ENCODE results near the gene KRT13.

Gene KRT13

GRCh38 chr17:41504246-41504977 lies 1.0 kb downstream of the KRT13 start:
- no peak overlapping the region for H3K27ac ChIP-seq (ENCODE audit: low read depth, low read length)

GRCh38 chr17:41503202-41503601 lies 2.2 kb downstream of the KRT13 start:
- Histone ChIP-seq H3K4me1 (ENCODE audit: control insufficient read depth, insufficient read depth, low read length) (peaks cover 19% of the 10 kb centered on the region), H3K27me3 (ENCODE audit: control insufficient read depth, insufficient read depth, low read length) (no peaks in the 10 kb centered on the region), H3K4me3 (ENCODE audit: low read depth, low read length) (no peak overlapping the region), H3K27ac (ENCODE audit: low read depth, low read length) (no peak overlapping the region), H3K36me3 (ENCODE audit: control insufficient read depth, insufficient read depth, low read length) (no peaks in the 10 kb centered on the region), H3K9ac (ENCODE audit: low read depth, low read length) (no peak overlapping the region), H3K9me3 (ENCODE audit: control insufficient read depth, insufficient read depth, low read length) (no peaks in the 10 kb centered on the region)

More at GRCh38 chr17:41504246-41504977, 1.0 kb downstream of the KRT13 start:
- no peak overlapping the region for H3K9ac ChIP-seq (ENCODE audit: low read depth, low read length)
- no peaks in the 10 kb centered on the region for H3K9me3 ChIP-seq (ENCODE audit: control insufficient read depth, insufficient read depth, low read length)
- H3K4me3 ChIP-seq (ENCODE audit: low read depth, low read length): no peak overlapping the region
- H3K36me3 ChIP-seq (ENCODE audit: control insufficient read depth, insufficient read depth, low read length): no peaks in the 10 kb centered on the region
- no peaks in the 10 kb centered on the region for H3K27me3 ChIP-seq (ENCODE audit: control insufficient read depth, insufficient read depth, low read length)
- peaks cover 17% of the 10 kb centered on the region for H3K4me1 ChIP-seq (ENCODE audit: control insufficient read depth, insufficient read depth, low read length)

GRCh38 chr17:41500131-41500911 lies 5.1 kb downstream of the KRT13 start:
- no peak overlapping the region for H3K9ac ChIP-seq (ENCODE audit: low read depth, low read length)
- H3K36me3 ChIP-seq (ENCODE audit: control insufficient read depth, insufficient read depth, low read length): no peaks in the 10 kb centered on the region
- H3K27ac ChIP-seq (ENCODE audit: low read depth, low read length): no peak overlapping the region
- no peaks in the 10 kb centered on the region for H3K9me3 ChIP-seq (ENCODE audit: control insufficient read depth, insufficient read depth, low read length)
- H3K4me1 ChIP-seq (ENCODE audit: control insufficient read depth, insufficient read depth, low read length): peaks cover 22% of the 10 kb centered on the region
- 0 out of 2 replicates have a peak overlapping the region, but pooled peaks have one; percentile 0 for H3K4me3 ChIP-seq (ENCODE audit: low read depth, low read length)
- no peaks in the 10 kb centered on the region for H3K27me3 ChIP-seq (ENCODE audit: control insufficient read depth, insufficient read depth, low read length)

- no peak overlapping the region for H3K4me3 ChIP-seq (ENCODE audit: low read depth, low read length)
- no peaks in the 10 kb centered on the region for H3K9me3 ChIP-seq (ENCODE audit: control insufficient read depth, insufficient read depth, low read length)
- H3K9ac ChIP-seq (ENCODE audit: low read depth, low read length): no peak overlapping the region
- no peaks in the 10 kb centered on the region for H3K36me3 ChIP-seq (ENCODE audit: control insufficient read depth, insufficient read depth, low read length)
- H3K4me1 ChIP-seq (ENCODE audit: control insufficient read depth, insufficient read depth, low read length): peaks cover 22% of the 10 kb centered on the region
- H3K27me3 ChIP-seq (ENCODE audit: control insufficient read depth, insufficient read depth, low read length): no peaks in the 10 kb centered on the region
- H3K27ac ChIP-seq (ENCODE audit: low read depth, low read length): no peak overlapping the region
Measured at GRCh38 chr17:41499714-41500113, 5.7 kb downstream of the KRT13 start.

- Histone ChIP-seq H3K27me3 (ENCODE audit: control insufficient read depth, insufficient read depth, low read length) (no peaks in the 10 kb centered on the region), H3K9me3 (ENCODE audit: control insufficient read depth, insufficient read depth, low read length) (no peaks in the 10 kb centered on the region), H3K4me3 (ENCODE audit: low read depth, low read length) (no peak overlapping the region), H3K9ac (ENCODE audit: low read depth, low read length) (no peak overlapping the region), H3K36me3 (ENCODE audit: control insufficient read depth, insufficient read depth, low read length) (no peaks in the 10 kb centered on the region), H3K4me1 (ENCODE audit: control insufficient read depth, insufficient read depth, low read length) (peaks cover 22% of the 10 kb centered on the region), H3K27ac (ENCODE audit: low read depth, low read length) (no peak overlapping the region)
Measured at GRCh38 chr17:41498276-41498675, 7.1 kb downstream of the KRT13 start.

- H3K27ac ChIP-seq (ENCODE audit: low read depth, low read length): no peak overlapping the region
- H3K9me3 ChIP-seq (ENCODE audit: control insufficient read depth, insufficient read depth, low read length): no peaks in the 10 kb centered on the region
- no peak overlapping the region for H3K4me3 ChIP-seq (ENCODE audit: low read depth, low read length)
- H3K4me1 ChIP-seq (ENCODE audit: control insufficient read depth, insufficient read depth, low read length): peaks cover 22% of the 10 kb centered on the region
- H3K27me3 ChIP-seq (ENCODE audit: control insufficient read depth, insufficient read depth, low read length): no peaks in the 10 kb centered on the region
- H3K36me3 ChIP-seq (ENCODE audit: control insufficient read depth, insufficient read depth, low read length): no peaks in the 10 kb centered on the region
- H3K9ac ChIP-seq (ENCODE audit: low read depth, low read length): no peak overlapping the region
Measured at GRCh38 chr17:41496803-41497484, 8.5 kb downstream of the KRT13 start.

- Histone ChIP-seq H3K27me3 (ENCODE audit: control insufficient read depth, insufficient read depth, low read length) (no peaks in the 10 kb centered on the region), H3K9ac (ENCODE audit: low read depth, low read length) (no peak overlapping the region), H3K36me3 (ENCODE audit: control insufficient read depth, insufficient read depth, low read length) (no peaks in the 10 kb centered on the region), H3K4me1 (ENCODE audit: control insufficient read depth, insufficient read depth, low read length) (0 out of 2 replicates have a peak, but pooled peaks cover 5% of the 10 kb centered on the region), H3K4me3 (ENCODE audit: low read depth, low read length) (no peak overlapping the region), H3K9me3 (ENCODE audit: control insufficient read depth, insufficient read depth, low read length) (no peaks in the 10 kb centered on the region), H3K27ac (ENCODE audit: low read depth, low read length) (no peak overlapping the region)
Measured at GRCh38 chr17:41494524-41494923, 10.9 kb downstream of the KRT13 start.

- H3K4me1 ChIP-seq (ENCODE audit: control insufficient read depth, insufficient read depth, low read length): 0 out of 2 replicates have a peak, but pooled peaks cover 3% of the 10 kb centered on the region
- no peaks in the 10 kb centered on the region for H3K36me3 ChIP-seq (ENCODE audit: control insufficient read depth, insufficient read depth, low read length)
- no peaks in the 10 kb centered on the region for H3K27me3 ChIP-seq (ENCODE audit: control insufficient read depth, insufficient read depth, low read length)
- H3K9me3 ChIP-seq (ENCODE audit: control insufficient read depth, insufficient read depth, low read length): no peaks in the 10 kb centered on the region
- H3K27ac ChIP-seq (ENCODE audit: low read depth, low read length): no peak overlapping the region
- H3K9ac ChIP-seq (ENCODE audit: low read depth, low read length): no peak overlapping the region
- no peak overlapping the region for H3K4me3 ChIP-seq (ENCODE audit: low read depth, low read length)
Measured at GRCh38 chr17:41492771-41493170, 12.6 kb downstream of the KRT13 start.

- no peaks in the 10 kb centered on the region for H3K27me3 ChIP-seq (ENCODE audit: control insufficient read depth, insufficient read depth, low read length)
- no peak overlapping the region for H3K9ac ChIP-seq (ENCODE audit: low read depth, low read length)
- no peaks in the 10 kb centered on the region for H3K9me3 ChIP-seq (ENCODE audit: control insufficient read depth, insufficient read depth, low read length)
- no peaks in the 10 kb centered on the region for H3K36me3 ChIP-seq (ENCODE audit: control insufficient read depth, insufficient read depth, low read length)
- H3K4me1 ChIP-seq (ENCODE audit: control insufficient read depth, insufficient read depth, low read length): 0 out of 2 replicates have a peak, but pooled peaks cover 3% of the 10 kb centered on the region
- H3K27ac ChIP-seq (ENCODE audit: low read depth, low read length): no peak overlapping the region
- H3K4me3 ChIP-seq (ENCODE audit: low read depth, low read length): no peak overlapping the region
Measured at GRCh38 chr17:41492351-41492750, 13.1 kb downstream of the KRT13 start.

GRCh38 chr17:41491476-41491875 lies 13.9 kb downstream of the KRT13 start:
- no peak overlapping the region for H3K9ac ChIP-seq (ENCODE audit: low read depth, low read length)
- H3K4me3 ChIP-seq (ENCODE audit: low read depth, low read length): no peak overlapping the region
- no peaks in the 10 kb centered on the region for H3K4me1 ChIP-seq (ENCODE audit: control insufficient read depth, insufficient read depth, low read length)
- H3K36me3 ChIP-seq (ENCODE audit: control insufficient read depth, insufficient read depth, low read length): no peaks in the 10 kb centered on the region
- no peaks in the 10 kb centered on the region for H3K9me3 ChIP-seq (ENCODE audit: control insufficient read depth, insufficient read depth, low read length)
- H3K27me3 ChIP-seq (ENCODE audit: control insufficient read depth, insufficient read depth, low read length): no peaks in the 10 kb centered on the region; the same call in 1 of the 2 replicates
- H3K27ac ChIP-seq (ENCODE audit: low read depth, low read length): no peak overlapping the region

All from HUES48 (cell line).